NCI-H1105 (cell line): Measurements from ENCODE around the gene FUOM.

Experiments
- DNase-seq: peaks from one replicate; lab custom pipeline; 2025; lab: John Stamatoyannopoulos, UW

Gene FUOM, protein sequence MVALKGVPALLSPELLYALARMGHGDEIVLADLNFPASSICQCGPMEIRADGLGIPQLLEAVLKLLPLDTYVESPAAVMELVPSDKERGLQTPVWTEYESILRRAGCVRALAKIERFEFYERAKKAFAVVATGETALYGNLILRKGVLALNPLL

DNA sequence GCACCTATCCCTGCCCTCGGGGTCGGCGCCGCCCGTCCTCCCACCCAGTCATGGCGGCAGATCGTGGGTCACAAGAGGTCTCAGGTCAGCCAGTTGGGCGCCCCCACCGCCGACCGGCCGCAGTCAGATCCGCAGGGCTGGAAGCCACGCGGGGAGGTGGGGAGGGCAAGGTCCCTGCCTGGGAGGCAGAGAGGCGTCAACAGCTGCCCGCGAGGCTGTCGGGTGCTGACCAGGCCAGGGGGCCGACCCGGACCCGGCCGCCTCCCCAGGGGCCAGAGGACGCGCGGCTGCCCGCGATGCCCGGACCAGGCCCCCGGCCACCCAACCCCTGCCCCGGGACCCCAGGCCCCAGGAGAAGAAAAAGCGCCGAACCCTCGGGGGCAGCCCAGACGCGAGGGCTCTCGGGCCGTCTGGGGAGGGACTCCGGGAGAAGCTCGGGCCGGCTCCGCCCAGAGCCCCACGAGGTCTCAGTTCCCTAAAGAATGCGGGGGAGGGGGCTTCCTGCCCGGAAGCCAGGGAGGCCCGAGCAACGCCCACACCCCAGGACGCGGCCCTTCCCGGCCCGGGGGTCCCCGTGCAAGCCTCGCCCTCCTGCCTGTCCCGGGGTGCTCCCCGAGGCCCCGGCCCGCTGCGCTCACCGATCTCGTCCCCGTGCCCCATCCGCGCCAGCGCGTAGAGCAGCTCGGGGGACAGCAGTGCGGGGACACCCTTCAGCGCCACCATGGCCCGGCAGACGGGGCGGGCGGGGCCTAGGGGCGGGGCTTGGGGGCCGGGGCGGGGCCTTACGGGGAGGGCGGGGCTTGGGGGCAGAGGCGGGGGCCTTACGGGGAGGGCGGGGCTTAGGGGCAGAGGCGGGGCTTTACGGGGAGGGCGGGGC lies at the start of gene FUOM:
Gene FUOM (minus strand): TSS at position 735 of the 877 bp plus-strand sequence. CDS start 12 bp downstream, at position 723.
- no peak for DNase-seq

- DNase-seq, result no peak
Measured at GRCh38 chr10:133405844-133406527, 48.2 kb upstream of the FUOM start.

DNA sequence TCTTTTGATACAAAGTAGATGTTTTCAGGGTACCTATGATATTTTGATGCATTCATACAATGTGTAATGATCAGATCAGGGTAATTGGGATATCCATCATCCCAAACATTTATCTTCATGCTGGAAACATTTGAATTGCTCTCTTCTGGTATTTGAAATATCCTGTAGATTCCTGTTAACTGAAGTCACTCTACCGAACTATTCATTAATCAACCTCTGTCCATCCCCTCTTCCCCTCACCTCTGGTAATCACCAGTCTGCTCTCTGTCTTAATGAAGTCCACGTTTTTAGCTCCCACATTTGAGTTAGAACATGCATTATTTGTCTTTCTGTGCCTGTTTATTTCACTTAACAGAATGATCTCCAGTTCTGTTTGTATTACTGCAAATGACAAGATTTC lies 47.5 kb upstream of the FUOM start:
- no peak for DNase-seq

GRCh38 chr10:133403784-133404183 lies 46.0 kb upstream of the FUOM start:
- no peak for DNase-seq

- DNase-seq, result no peak
Measured at GRCh38 chr10:133403359-133403758, 45.5 kb upstream of the FUOM start.

GRCh38 chr10:133401981-133402725 lies 44.3 kb upstream of the FUOM start:
- DNase-seq, result no peak

DNA sequence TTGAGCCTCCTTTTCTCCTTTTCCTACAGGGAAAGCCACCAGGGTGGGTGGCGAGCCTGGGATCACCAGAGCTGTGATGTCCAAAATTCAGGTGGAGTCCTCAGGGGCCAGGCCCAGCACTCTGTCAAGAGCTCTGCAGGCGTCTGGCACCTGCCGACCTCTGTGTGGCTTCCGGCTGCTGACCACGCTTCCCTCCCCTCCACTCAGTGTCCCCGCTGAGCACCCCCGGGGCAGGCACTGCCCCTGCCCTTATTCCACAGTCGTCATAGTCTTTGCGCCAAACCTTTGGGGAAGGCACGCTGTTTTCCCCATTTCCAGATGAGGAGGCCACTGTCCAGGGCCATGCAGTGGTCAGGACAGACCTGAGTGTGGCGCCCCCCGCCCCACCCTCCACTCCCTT lies 43.7 kb upstream of the FUOM start:
- DNase-seq, result no peak

- DNase-seq, result no peak
Measured at GRCh38 chr10:133400624-133401424, 43.0 kb upstream of the FUOM start.

DNA sequence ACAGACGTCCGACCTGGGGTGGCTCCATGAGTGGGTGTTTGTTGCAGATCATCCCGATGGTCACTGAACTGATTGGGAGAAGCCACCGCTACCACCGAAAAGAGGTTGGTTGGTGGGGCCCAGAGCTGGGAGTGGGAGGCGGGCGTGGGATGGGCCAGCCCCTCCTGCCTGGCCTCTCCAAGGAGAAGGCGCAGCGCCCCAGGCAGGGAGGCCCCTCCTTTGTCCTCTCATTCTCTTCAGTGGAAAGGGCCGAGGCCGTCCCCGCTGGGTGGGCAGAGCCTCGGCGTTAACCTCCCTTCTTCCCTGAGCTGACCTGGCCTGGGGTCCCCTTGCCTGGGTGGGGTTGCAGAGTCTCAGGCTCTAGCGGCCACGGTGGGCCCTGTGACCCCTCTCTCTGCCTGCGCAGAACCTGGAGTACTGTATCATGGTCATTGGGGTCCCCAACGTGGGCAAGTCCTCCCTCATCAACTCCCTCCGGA lies 41.3 kb upstream of the FUOM start:
- DNase-seq, result no peak

DNA sequence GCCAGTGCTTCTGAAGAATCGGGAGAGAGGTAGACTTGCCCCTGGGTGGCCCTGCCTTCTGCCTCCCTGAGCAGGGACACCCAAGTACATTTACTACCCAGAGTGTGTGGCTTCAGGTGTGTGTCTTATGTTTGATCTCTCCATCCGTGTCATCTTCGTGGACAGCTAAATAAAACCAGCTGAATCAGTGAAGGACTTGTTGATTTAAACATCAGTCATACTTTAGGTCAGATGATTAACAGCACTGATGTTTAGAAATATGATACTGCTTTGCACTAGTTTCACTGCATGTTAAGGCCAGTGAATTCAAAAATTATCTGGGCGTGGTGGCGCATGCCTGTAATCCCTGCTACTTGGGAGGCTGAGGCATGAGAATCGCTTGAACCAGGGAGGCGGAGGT lies 40.1 kb upstream of the FUOM start:
- no peak for DNase-seq

DNA sequence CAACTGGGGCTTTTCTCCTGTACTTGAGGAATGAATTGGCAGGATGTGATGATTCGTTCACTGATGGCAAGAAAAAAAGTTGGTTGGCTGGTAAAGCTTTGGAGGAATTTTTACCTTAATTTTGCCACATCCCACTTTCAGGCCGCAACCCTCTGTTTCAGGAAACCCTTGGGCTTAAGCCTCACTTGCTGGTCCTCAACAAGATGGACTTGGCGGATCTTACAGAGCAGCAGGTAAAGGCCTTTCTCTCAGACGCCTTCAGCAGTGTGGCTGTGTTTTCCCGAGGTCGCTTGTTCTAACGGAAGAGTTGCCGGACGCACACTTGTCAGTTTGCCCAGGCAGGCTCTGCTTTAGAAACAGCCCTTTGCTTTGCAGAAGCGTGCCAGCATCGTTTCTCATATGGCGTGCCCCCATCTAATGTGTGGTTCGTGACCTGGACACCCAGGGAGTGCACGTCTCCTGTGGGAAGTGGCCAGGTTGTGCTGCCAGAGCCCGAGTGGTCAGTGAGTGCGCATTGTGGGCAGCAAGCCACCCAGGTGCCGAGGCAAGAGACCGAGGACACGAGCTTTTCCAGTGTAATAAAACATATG lies 38.3 kb upstream of the FUOM start:
- no peak for DNase-seq

GRCh38 chr10:133394801-133395221 lies 37.0 kb upstream of the FUOM start:
- DNase-seq, result no peak

- peak; percentile 82 for DNase-seq
Measured at GRCh38 chr10:133394064-133394663, 36.3 kb upstream of the FUOM start, which contains the start of gene MTG1. Gene MTG1, plus strand, starts transcription at chr10:133394157. Its CDS starts 64 bp downstream, at chr10:133394221.

DNA sequence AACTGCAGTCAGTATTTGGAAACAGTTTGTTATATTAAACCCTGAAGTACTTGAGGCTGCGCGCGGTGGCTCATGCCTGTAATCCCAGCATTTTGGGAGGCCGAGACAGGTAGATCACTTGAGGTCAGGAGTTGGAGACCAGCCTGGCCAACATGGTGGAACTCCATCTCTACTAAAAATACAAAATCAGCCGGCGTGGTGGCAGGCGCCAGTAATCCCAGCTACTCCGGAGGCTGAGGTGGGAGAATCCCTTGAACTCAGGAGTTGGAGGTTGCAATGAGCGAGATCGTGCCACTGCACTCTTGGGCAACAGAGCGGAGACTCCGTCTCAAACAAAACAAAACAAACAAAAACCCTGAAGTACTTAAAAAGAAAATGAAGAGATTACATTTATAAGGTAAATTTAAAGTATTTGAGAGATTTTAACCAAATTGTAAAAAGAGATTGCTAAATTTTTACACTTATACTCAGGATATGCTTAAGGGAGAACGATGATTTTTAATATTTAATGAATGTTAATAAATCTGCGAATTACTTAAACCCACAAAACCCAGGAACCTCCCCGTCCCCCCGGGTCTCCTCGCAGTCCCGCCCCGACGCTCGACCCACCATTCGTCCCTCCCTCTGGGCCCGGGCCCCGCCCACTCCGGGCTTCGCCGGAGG lies 35.7 kb upstream of the FUOM start:
- no peak for DNase-seq

DNA sequence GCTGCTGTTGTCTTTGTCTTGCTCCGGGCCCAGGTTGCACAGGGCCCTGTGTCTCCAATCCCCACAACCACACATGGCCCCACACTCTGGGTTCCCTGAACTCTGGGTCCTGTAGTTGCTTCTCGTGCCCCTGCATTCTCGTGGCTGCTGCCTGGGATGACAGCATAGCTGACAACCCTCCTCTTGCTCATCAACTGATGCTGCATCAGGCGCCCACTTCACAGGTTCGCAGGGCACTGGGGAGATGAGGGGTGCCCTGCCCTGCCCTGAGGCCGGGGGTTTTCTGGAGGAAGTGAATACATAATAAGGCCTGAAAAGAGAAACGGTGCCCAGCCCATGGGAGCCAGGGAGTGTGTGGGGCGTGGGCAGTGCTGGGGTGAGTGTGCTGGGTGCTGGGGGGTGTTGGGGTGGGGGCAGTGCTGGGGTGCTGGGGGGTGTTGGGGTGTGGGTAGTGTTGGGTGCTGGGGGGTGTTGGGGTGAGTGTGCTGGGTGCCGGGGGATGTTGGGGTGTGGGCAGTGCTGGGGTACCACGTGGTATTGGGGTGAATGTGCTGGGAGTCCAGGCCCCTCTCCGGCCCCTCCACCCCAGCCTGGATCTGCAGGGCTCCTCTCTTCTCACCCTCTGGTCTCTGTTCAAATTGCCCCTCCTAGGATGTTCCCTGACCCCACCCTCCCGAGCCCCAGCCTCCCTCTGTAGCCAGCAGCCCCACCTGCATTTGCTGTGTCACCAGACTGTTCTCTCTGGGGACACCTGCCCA lies 34.1 kb upstream of the FUOM start:
- no peak for DNase-seq

DNA sequence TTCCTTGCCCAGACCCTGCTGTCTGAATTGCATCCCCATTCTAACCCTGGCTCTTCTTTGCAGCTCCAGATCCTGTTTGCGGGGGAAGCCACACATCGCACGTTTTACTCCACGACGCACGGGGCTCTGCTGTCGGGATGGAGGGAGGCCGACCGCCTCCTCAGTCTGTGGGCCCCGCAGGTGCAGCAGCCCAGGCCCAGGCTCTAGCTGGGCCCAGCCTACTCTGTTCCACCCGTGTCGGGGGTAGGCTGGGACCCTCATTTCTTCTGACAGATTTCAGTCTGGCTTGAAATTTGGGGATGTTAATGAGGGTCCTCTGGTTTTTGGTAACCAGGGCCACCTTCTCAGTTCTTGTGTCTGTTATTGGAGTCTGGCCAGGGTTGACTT lies 33.4 kb upstream of the FUOM start:
- no peak for DNase-seq

DNA sequence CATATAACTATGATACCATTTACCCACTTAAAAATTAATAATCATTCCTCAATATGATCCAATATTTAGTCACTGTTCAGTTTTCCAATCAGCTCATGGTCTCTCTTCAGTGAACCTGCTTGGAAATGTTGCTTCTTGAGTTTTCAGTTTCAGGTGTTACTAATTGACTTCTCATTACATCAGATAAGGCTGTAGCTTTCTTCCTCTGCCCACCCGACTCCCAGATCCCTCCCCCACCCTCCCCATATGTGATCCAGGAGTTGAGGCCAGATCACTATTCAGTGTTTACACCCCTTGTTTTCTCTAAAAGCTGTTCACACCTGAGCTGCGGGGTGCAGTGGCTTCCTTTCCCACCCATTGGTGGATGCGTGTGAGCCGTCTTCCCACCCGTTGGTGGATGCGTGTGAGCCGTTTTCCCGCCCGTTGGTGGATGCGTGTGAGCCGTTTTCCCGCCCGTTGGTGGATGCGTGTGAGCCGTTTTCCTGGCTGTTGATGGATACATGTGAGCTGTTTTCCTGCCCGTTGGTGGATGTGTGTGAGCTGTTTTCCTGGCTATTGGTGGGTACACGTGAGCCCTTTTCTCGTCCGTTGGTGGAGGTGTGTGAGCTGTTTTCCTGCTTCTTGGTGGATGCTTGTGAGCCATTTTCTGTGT lies 32.9 kb upstream of the FUOM start:
- no peak for DNase-seq

DNA sequence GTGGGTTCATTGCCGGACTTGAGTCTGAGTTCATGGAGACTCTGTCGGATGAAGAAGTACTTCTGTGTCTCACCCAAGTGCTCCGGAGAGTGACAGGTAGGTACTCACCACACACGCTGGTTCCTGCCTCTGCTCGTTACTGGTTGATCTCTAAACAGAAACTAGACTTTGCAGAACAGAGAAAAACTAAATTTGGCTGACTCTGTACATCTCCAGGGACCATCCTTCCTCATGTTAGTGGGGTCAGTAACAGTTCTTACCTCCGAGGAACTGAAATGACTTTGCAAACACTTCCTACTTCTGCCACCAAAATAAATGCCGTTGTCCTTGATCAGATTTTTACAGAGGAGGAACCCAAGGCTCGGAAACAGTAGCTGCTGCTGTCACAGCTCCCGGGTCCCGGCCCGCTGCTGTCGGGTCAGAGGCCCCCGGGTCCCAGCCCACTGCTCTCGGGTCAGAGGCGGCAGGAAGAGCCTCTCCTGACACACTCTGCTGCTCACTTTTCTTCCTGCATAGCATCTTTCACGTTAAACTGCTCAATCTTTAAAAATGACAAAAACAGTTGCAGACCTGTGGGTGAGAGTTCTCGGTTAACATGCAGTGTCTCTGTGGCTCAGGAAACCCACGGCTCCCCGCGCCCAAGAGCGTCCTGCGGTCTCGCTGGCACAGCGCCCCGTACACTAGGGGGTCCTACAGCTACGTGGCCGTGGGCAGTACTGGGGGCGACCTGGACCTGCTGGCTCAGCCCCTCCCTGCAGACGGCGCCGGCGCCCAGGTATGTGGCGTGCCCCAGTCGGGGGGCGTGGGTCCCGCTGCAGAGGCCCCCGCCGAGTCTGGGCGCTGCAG lies 31.4 kb upstream of the FUOM start:
- no peak for DNase-seq
